Fibroblast of villous mesenchyme (primary cell): Measurements from ENCODE around the gene ADSS1. TPM values are rescaled to one million over a fixed set of nuclear protein-coding genes. Genes with fewer than 3 reads are reported as not detected.

Experiments
- DNase-seq: peaks from one replicate; pipeline ENCODE4 v3.0.0-alpha.2; 2010; ENCODE audit warnings: low read depth
- H3K4me3 ChIP-seq: 2 replicates; pipeline ENCODE4 v1.5.1; 2011; ENCODE audit warnings: low read depth, mild to moderate bottlenecking, low read length
- CTCF ChIP-seq: IDR thresholded peaks from 2 replicates; pipeline ENCODE4 v1.5.1; 2012; ENCODE audit warnings: low read depth, mild to moderate bottlenecking, low read length; ENCODE audit not compliant: insufficient read depth
- total RNA-seq: library from RNA; depleted of rRNA; stranded (reverse); fragments of >200 nt; gene quantifications from 2 replicates; pipeline ENCODE4 v1.2.3, GENCODE V29; 2012

The ADSS1 gene
- 1.3 and 4.3 TPM in 2 replicates for total RNA-seq

- peak; percentile 84 for TF ChIP-seq CTCF
- peak; percentile 44 for DNase-seq
- peak within 1 kb of the TSS; percentile 62 for H3K4me3 ChIP-seq
These were observed at the start of gene ADSS1 for GRCh38 chr14:104723651-104724406. Gene ADSS1, plus strand, starts transcription at chr14:104724229. Its CDS starts 42 bp downstream, at chr14:104724271.

GRCh38 chr14:104675447-104675846 is 48.6 kb upstream of the ADSS1 start:
- no peak overlapping the region for H3K4me3 ChIP-seq
- TF ChIP-seq CTCF: no peak
- DNase-seq: no peak

GRCh38 chr14:104676130-104676693 is 47.8 kb upstream of the ADSS1 start:
- no peak for DNase-seq
- TF ChIP-seq CTCF: no peak
- no peak overlapping the region for H3K4me3 ChIP-seq

- DNase-seq: no peak
- peak overlapping the region; percentile 65 for H3K4me3 ChIP-seq
- TF ChIP-seq CTCF: no peak
These were observed 47.1 kb upstream of the ADSS1 start for GRCh38 chr14:104676694-104677511.

- peak; percentile 78 for DNase-seq
These were observed 46.3 kb upstream of the ADSS1 start for GRCh38 chr14:104677512-104678332.

More at GRCh38 chr14:104677512-104678332, 46.3 kb upstream of the ADSS1 start:
- peak overlapping the region; percentile 65 for H3K4me3 ChIP-seq
- TF ChIP-seq CTCF: no peak
